GM23338 (cell line): ENCODE data around the gene TENT5C. TPM values are rescaled to one million over a fixed set of nuclear protein-coding genes. Genes with fewer than 3 reads are reported as not detected.
A peak's percentile ranks its signal among the peaks of the same experiment; 100 is the strongest.

Source experiments
- ATAC-seq: fragments of 200-7000 bp; cut with Tn5 transposase; 3 replicates; pipeline ENCODE4 v1.9.1; 2020
- DNase-seq: peaks from one replicate; pipeline ENCODE4 v3.0.0-alpha.2; 2015; ENCODE audit warnings: low spot score
- H2AFZ ChIP-seq: fragments of 200-600 bp; sonication (generic); 2 replicates; pipeline ENCODE4 v1.8.0; 2016; ENCODE audit warnings: antibody characterized with exemption, mild to moderate bottlenecking, moderate library complexity
- H3F3A ChIP-seq: fragments of 200-600 bp; sonication (generic); replicated peaks from 2 replicates; pipeline ENCODE4 v1.8.0; 2017; ENCODE audit warnings: antibody characterized with exemption, mixed run types, low read depth
- H3K27ac ChIP-seq: fragments of 200-600 bp; sonication (generic); 2 replicates; pipeline ENCODE4 v1.6.1; 2016; ENCODE audit warnings: low read depth
- H3K27me3 ChIP-seq: fragments of 200-600 bp; sonication (generic); 2 replicates; pipeline ENCODE4 v1.8.0; 2016; ENCODE audit warnings: mild to moderate bottlenecking, mixed run types, moderate library complexity; ENCODE audit not compliant: insufficient read depth
- H3K36me3 ChIP-seq: fragments of 200-600 bp; sonication (generic); 2 replicates; pipeline ENCODE4 v1.8.0; 2016; ENCODE audit warnings: mild to moderate bottlenecking; ENCODE audit not compliant: insufficient read depth
- H3K4me1 ChIP-seq: fragments of 200-600 bp; sonication (generic); 2 replicates; pipeline ENCODE4 v1.8.0; 2016; ENCODE audit warnings: mild to moderate bottlenecking, moderate library complexity; ENCODE audit not compliant: insufficient read depth
- H3K4me2 ChIP-seq: fragments of 200-600 bp; sonication (generic); 2 replicates; pipeline ENCODE4 v1.7.1; 2017; ENCODE audit warnings: mixed run types
- H3K4me3 ChIP-seq: fragments of 200-600 bp; sonication (generic); 2 replicates; pipeline ENCODE4 v1.6.1; 2016; ENCODE audit warnings: mixed run types
- H3K79me2 ChIP-seq: fragments of 200-600 bp; sonication (generic); replicated peaks from 2 replicates; pipeline ENCODE4 v1.8.0; 2017; ENCODE audit warnings: mild to moderate bottlenecking; ENCODE audit not compliant: insufficient read depth
- H3K9me2 ChIP-seq: fragments of 200-600 bp; sonication (generic); 2 replicates; pipeline ENCODE4 v1.8.0; 2017; ENCODE audit not compliant: insufficient read depth
- H4K20me1 ChIP-seq: fragments of 200-600 bp; sonication (generic); replicated peaks from 2 replicates; pipeline ENCODE4 v1.8.0; 2017; ENCODE audit warnings: mild to moderate bottlenecking; ENCODE audit not compliant: insufficient read depth
- H3K27ac Mint-ChIP-seq: 2 replicates; pipeline ENCODE4 v1.8.0; 2020; ENCODE audit warnings: inconsistent platforms, mild to moderate bottlenecking, moderate library complexity, mixed read lengths
- H3K27me3 Mint-ChIP-seq: 3 replicates; pipeline ENCODE4 v1.8.0; 2022; ENCODE audit warnings: low read depth, mild to moderate bottlenecking, moderate library complexity, mixed read lengths, inconsistent platforms; ENCODE audit not compliant: insufficient read depth, poor library complexity
- H3K36me3 Mint-ChIP-seq: 3 replicates; pipeline ENCODE4 v1.8.0; 2021; ENCODE audit warnings: low read depth, mild to moderate bottlenecking, inconsistent platforms, moderate library complexity, mixed read lengths
- H3K4me1 Mint-ChIP-seq: 3 replicates; pipeline ENCODE4 v1.8.0; 2020; ENCODE audit warnings: mild to moderate bottlenecking, inconsistent platforms, mixed read lengths
- H3K4me3 Mint-ChIP-seq: 3 replicates; pipeline ENCODE4 v1.8.0; 2021; ENCODE audit warnings: moderate library complexity, mild to moderate bottlenecking, inconsistent platforms, mixed read lengths
- H3K9me3 Mint-ChIP-seq: 3 replicates; pipeline ENCODE4 v1.8.0; 2020; ENCODE audit warnings: moderate library complexity, mild to moderate bottlenecking, inconsistent platforms, mixed read lengths
- CREB1 ChIP-seq: fragments of 250-450 bp; sonication (Bioruptor Pico); IDR thresholded peaks from 2 replicates; pipeline ENCODE4 v1.5.0; 2020; ENCODE audit warnings: low read depth, mild to moderate bottlenecking, moderate library complexity
- EZH2 ChIP-seq: fragments of 200-600 bp; sonication (generic); IDR thresholded peaks from one replicate; pipeline ENCODE4 v1.8.0; 2017; ENCODE audit warnings: antibody characterized with exemption, mild to moderate bottlenecking, low read depth; ENCODE audit not compliant: unreplicated experiment
- EZH2phosphoT487 ChIP-seq: fragments of 200-600 bp; sonication (generic); IDR thresholded peaks from one replicate; pipeline ENCODE4 v1.8.1; 2018; ENCODE audit warnings: antibody characterized with exemption; ENCODE audit not compliant: unreplicated experiment
- JUNB ChIP-seq: IDR thresholded peaks from one replicate; pipeline ENCODE4 v1.6.1; 2016; ENCODE audit warnings: antibody characterized with exemption; ENCODE audit not compliant: unreplicated experiment
- POLR2AphosphoS5 ChIP-seq: IDR thresholded peaks from 2 replicates; pipeline ENCODE4 v1.6.1; 2016; ENCODE audit warnings: antibody characterized with exemption, low read depth
- polyA plus RNA-seq: library from polyadenylated mRNA; unstranded; fragments of >200 nt; fragmentation: Nextera tagmentation; extraction: Ambion mirVana; gene quantifications from 2 replicates; pipeline ENCODE4 v1.2.1, GENCODE V29; 2016
- total RNA-seq: library from RNA; depleted of rRNA; stranded (reverse); fragments of >200 nt; shearing (Covaris generic); gene quantifications from 2 replicates; pipeline ENCODE4 v1.2.3, GENCODE V29; 2014
- TF ChIP-seq, protein P1 (sequence below), 2 experiments: fragments of 200-600 bp in 1 of 2; sonication (generic) in 1 of 2; conservative IDR thresholded peaks; 2 replicates each; pipeline versions ENCODE4 v1.5.1 to v1.6.1; 2016 to 2017; ENCODE audit warnings: antibody characterized with exemption in 2 of 2, low read depth in 2 of 2, mild to moderate bottlenecking in 2 of 2, moderate library complexity in 1 of 2
- TF ChIP-seq, protein P2 (sequence below): IDR thresholded peaks from 2 replicates; pipeline ENCODE4 v1.6.1; 2016; ENCODE audit warnings: antibody characterized with exemption

TENT5C gene
- total and polyA plus RNA-seq, 2 experiments from 2014 or later: 0.23 to 0.80 TPM

DNA sequence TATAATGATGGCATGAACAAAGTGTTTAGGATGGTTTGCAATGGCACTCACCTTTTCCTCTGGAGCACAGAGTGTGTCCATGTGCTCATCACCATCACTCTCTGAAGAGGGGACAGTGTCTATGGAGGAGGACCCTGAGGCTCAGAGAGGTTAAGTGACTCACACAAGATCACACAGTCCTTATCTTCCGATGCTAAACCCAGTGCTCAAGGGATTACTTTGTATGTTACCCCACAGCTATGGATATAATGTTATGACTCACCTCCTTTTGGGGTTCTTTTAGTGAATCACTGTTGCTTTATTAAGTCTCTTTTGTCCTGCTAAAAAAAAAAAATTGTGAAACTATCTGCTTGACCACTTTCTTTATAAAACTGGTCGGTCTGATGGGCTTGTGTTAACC, 67.6 kb downstream of the TENT5C start (continued):
- TF ChIP-seq, protein P1, sequence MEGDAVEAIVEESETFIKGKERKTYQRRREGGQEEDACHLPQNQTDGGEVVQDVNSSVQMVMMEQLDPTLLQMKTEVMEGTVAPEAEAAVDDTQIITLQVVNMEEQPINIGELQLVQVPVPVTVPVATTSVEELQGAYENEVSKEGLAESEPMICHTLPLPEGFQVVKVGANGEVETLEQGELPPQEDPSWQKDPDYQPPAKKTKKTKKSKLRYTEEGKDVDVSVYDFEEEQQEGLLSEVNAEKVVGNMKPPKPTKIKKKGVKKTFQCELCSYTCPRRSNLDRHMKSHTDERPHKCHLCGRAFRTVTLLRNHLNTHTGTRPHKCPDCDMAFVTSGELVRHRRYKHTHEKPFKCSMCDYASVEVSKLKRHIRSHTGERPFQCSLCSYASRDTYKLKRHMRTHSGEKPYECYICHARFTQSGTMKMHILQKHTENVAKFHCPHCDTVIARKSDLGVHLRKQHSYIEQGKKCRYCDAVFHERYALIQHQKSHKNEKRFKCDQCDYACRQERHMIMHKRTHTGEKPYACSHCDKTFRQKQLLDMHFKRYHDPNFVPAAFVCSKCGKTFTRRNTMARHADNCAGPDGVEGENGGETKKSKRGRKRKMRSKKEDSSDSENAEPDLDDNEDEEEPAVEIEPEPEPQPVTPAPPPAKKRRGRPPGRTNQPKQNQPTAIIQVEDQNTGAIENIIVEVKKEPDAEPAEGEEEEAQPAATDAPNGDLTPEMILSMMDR (conservative IDR thresholded peaks at IDR 0.05; ENCODE audit: low read depth in 2 of 2): no peak
- no peak for TF ChIP-seq EZH2phosphoT487
- TF ChIP-seq, protein P2, sequence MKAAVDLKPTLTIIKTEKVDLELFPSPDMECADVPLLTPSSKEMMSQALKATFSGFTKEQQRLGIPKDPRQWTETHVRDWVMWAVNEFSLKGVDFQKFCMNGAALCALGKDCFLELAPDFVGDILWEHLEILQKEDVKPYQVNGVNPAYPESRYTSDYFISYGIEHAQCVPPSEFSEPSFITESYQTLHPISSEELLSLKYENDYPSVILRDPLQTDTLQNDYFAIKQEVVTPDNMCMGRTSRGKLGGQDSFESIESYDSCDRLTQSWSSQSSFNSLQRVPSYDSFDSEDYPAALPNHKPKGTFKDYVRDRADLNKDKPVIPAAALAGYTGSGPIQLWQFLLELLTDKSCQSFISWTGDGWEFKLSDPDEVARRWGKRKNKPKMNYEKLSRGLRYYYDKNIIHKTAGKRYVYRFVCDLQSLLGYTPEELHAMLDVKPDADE: no peak
- no peak for TF ChIP-seq CREB1 (CRISPR knock-in tag)

DNA sequence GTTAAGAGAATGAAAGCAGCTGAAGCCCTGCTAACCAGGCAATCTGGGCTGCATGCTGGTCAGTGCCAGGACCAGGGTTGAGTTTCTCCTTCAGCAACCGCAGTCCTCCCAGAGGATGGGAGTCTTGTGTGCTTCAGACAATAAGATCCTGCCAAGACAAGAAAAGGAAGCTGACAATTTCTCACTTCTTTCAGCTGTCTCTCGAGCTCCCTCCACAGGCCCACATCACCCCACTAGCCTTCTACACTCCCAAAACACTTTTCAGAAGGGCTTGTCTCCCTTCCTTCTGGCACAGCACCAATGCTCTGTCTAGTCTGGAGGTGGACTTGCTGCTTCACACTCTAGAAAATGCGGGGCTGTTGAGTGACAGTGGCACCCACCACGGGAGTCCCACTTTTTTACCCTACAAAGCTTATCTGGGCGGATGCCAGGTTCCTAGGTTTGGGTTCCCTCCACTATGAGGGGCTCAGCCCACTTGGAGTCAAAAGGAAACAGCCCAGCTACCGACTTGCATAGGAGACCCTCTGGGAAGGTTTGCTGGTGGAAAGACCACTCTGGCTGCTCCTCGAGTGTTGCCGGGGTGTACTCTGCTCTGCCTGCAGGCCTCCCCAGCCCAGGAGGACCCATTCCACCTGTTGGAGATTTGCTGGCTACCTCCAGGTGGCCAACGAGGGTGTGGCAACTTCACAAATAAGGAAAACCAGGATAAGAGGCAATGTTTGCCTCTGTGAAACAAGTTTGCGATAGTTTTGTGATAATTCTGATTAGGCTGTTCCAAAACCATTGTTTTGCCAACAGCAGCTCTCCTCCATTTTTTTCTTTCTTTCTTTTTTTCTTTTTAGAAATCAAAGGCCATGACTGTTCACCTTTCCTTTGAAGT, 68.9 kb downstream of the TENT5C start:
- peaks cover 4% of the 10 kb centered on the region for H3K27me3 Mint-ChIP-seq
- Histone ChIP-seq H3F3A (no peaks in the 10 kb centered on the region), H3K27ac (no peak overlapping the region), H3K79me2 (no peaks in the 10 kb centered on the region), H3K4me2 (no peak overlapping the region), H4K20me1 (no peaks in the 10 kb centered on the region), H3K4me3 (no peak overlapping the region), H3K4me1 (no peaks in the 10 kb centered on the region), H3K36me3 (no peaks in the 10 kb centered on the region), H3K27me3 (no peaks in the 10 kb centered on the region), H3K9me2 (no peaks in the 10 kb centered on the region), H2AFZ (peak overlapping the region; percentile 52; the same call in 1 of the 2 replicates)
- H3K36me3 Mint-ChIP-seq: no peaks in the 10 kb centered on the region
- H3K4me1 Mint-ChIP-seq: peaks cover 21% of the 10 kb centered on the region
- DNase-seq: no peak
- H3K27ac Mint-ChIP-seq: no peak overlapping the region
- H3K4me3 Mint-ChIP-seq: no peak overlapping the region
- TF ChIP-seq JUNB (no peak), POLR2AphosphoS5 (no peak), EZH2 (no peak)
- TF ChIP-seq, protein P1 (conservative IDR thresholded peaks at IDR 0.05; ENCODE audit: low read depth in 2 of 2): peak in 1 of 2 experiments; percentile 36; a peak in 3 of 4 replicates
- TF ChIP-seq, protein P2: no peak
- ATAC-seq: peak; percentile 18; the same call in 2 of the 3 replicates
- no peaks in the 10 kb centered on the region for H3K9me3 Mint-ChIP-seq
